HG03558 (cell line): ENCODE results near the gene SLC48A1.

Experiments used
- ATAC-seq: cut with Tn5 transposase; IDR thresholded peaks from one replicate; pipeline ENCODE4 v1.9.1; 2021; ENCODE audit warnings: moderate number of reproducible peaks; ENCODE audit not compliant: unreplicated experiment; ENCODE audit errors: extremely low read depth

Gene SLC48A1

GRCh38 chr12:47755655-47756562 lies 17.1 kb upstream of the SLC48A1 start:
- ATAC-seq: peak; percentile 56

GRCh38 chr12:47757364-47757839 lies 15.6 kb upstream of the SLC48A1 start:
- ATAC-seq: no peak

GRCh38 chr12:47757840-47758583 lies 15.0 kb upstream of the SLC48A1 start:
- no peak for ATAC-seq

- no peak for ATAC-seq
Measured at GRCh38 chr12:47758584-47758833, 14.5 kb upstream of the SLC48A1 start.

GRCh38 chr12:47758834-47759690 lies 14.0 kb upstream of the SLC48A1 start, which contains the start of gene RAPGEF3:
Gene RAPGEF3, minus strand, starts transcription at chr12:47758880. Its CDS starts 324 bp downstream, at chr12:47758556.
- no peak for ATAC-seq

GRCh38 chr12:47762850-47763465 lies 10.1 kb upstream of the SLC48A1 start:
- no peak for ATAC-seq

- no peak for ATAC-seq
Measured at GRCh38 chr12:47763481-47764346, 9.3 kb upstream of the SLC48A1 start.

GRCh38 chr12:47766502-47767215 lies 6.4 kb upstream of the SLC48A1 start:
- ATAC-seq: no peak

- no peak for ATAC-seq
Measured at GRCh38 chr12:47767216-47767724, 5.8 kb upstream of the SLC48A1 start.

- ATAC-seq: no peak
Measured at GRCh38 chr12:47768323-47768811, 4.7 kb upstream of the SLC48A1 start.

GRCh38 chr12:47769234-47770085 lies 3.6 kb upstream of the SLC48A1 start:
- no peak for ATAC-seq

- ATAC-seq: no peak
Measured at GRCh38 chr12:47770086-47770726, 2.8 kb upstream of the SLC48A1 start.

- no peak for ATAC-seq
Measured at GRCh38 chr12:47771304-47771703, 1.7 kb upstream of the SLC48A1 start.

- ATAC-seq: no peak
Measured at GRCh38 chr12:47772094-47772660, 861 bp upstream of the SLC48A1 start.

GRCh38 chr12:47772738-47773061 lies 338 bp upstream of the SLC48A1 start:
- no peak for ATAC-seq

- ATAC-seq: no peak
Measured at GRCh38 chr12:47773858-47774580, 981 bp downstream of the SLC48A1 start.
